Stimulated activated CD4-positive, alpha-beta T cell treated with anti-CD3 and anti-CD28 coated beads, Interleukin-2, amount 100 ng/mL, for 24 hours (primary cell): Measurements from ENCODE around the gene LOXL3.
"Not testable (repeated sequence)": the region's sequence is repeated elsewhere in the genome, so short reads cannot be mapped to it uniquely, and the experiment has no call there.

Experiments
- DNase-seq, 2 donors: peaks; one replicate each; pipeline ENCODE4 v3.0.0-alpha.2; 2020

LOXL3 gene

GRCh38 chr2:74572178-74572925 lies 18.6 kb upstream of the LOXL3 start:
- DNase-seq: no peak

- no peak for DNase-seq
These were observed 17.3 kb upstream of the LOXL3 start for GRCh38 chr2:74571058-74571457.

- no peak for DNase-seq
These were observed 15.9 kb upstream of the LOXL3 start for GRCh38 chr2:74569686-74570085.

- DNase-seq: no peak
These were observed 14.1 kb upstream of the LOXL3 start for GRCh38 chr2:74567881-74568280.

- DNase-seq: no peak
These were observed 13.0 kb upstream of the LOXL3 start for GRCh38 chr2:74566754-74567085.

GRCh38 chr2:74566076-74566753 lies 12.5 kb upstream of the LOXL3 start:
- no peak for DNase-seq

- no peak for DNase-seq
These were observed 10.5 kb upstream of the LOXL3 start for GRCh38 chr2:74564222-74564621.

- no peak for DNase-seq
These were observed 8.5 kb upstream of the LOXL3 start for GRCh38 chr2:74562126-74562775.

GRCh38 chr2:74561022-74561421 lies 7.3 kb upstream of the LOXL3 start:
- not testable (repeated sequence) for DNase-seq

GRCh38 chr2:74560591-74560990 lies 6.8 kb upstream of the LOXL3 start:
- DNase-seq: no peak

GRCh38 chr2:74559912-74560311 lies 6.2 kb upstream of the LOXL3 start:
- no peak for DNase-seq

GRCh38 chr2:74558284-74559230 lies 4.8 kb upstream of the LOXL3 start:
- no peak for DNase-seq

- DNase-seq: no peak
These were observed 3.2 kb upstream of the LOXL3 start for GRCh38 chr2:74556831-74557370.

- DNase-seq: no peak
These were observed 2.4 kb upstream of the LOXL3 start for GRCh38 chr2:74556159-74556558.

- DNase-seq: no peak
These were observed 1.9 kb upstream of the LOXL3 start for GRCh38 chr2:74555610-74556103.

GRCh38 chr2:74554820-74555531 lies 1.2 kb upstream of the LOXL3 start:
- DNase-seq: peak; percentile 55 to 62

- DNase-seq: no peak
These were observed 579 bp downstream of the LOXL3 start for GRCh38 chr2:74552914-74553811.

- DNase-seq: no peak
These were observed 1.5 kb downstream of the LOXL3 start for GRCh38 chr2:74551942-74552913.

- no peak for DNase-seq
These were observed 2.2 kb downstream of the LOXL3 start for GRCh38 chr2:74551530-74551929.

- no peak for DNase-seq
These were observed 3.5 kb downstream of the LOXL3 start for GRCh38 chr2:74550231-74550630.
